Neural crest cell (in vitro differentiated cells): Measurements from ENCODE around the gene MAPK1. TPM values are rescaled to one million over a fixed set of nuclear protein-coding genes. Genes with fewer than 3 reads are reported as not detected.
"Not testable (repeated sequence)": the region's sequence is repeated elsewhere in the genome, so short reads cannot be mapped to it uniquely, and the experiment has no call there.

ENCODE experiments used
- DNase-seq: peaks from one replicate; pipeline ENCODE4 v3.0.0; 2021; ENCODE audit warnings: low read depth, mixed read lengths, low spot score
- H3K27ac Mint-ChIP-seq: one replicate; pipeline ENCODE4 v1.8.0; 2021; ENCODE audit warnings: mild to moderate bottlenecking, mixed read lengths; ENCODE audit not compliant: unreplicated experiment
- H3K27me3 Mint-ChIP-seq: 2 replicates; pipeline ENCODE4 v1.8.0; 2021; ENCODE audit warnings: low read depth, mild to moderate bottlenecking, mixed read lengths
- H3K36me3 Mint-ChIP-seq: 2 replicates; pipeline ENCODE4 v1.8.0; 2021; ENCODE audit warnings: low read depth, mild to moderate bottlenecking, mixed read lengths
- H3K4me1 Mint-ChIP-seq: 2 replicates; pipeline ENCODE4 v1.8.0; 2021; ENCODE audit warnings: mixed read lengths
- H3K4me3 Mint-ChIP-seq: one replicate; pipeline ENCODE4 v1.8.0; 2021; ENCODE audit warnings: mild to moderate bottlenecking, mixed read lengths
- H3K9me3 Mint-ChIP-seq: 2 replicates; pipeline ENCODE4 v1.8.0; 2021; ENCODE audit warnings: mixed read lengths
- total RNA-seq: library from RNA; stranded (reverse); gene quantifications from 2 replicates; pipeline ENCODE4 v1.2.1, GENCODE V29; 2021
- TF ChIP-seq, protein P1 (sequence below): fragments of 200-600 bp; sonication (generic); conservative IDR thresholded peaks from 2 replicates; pipeline ENCODE4 v1.5.0; 2021; ENCODE audit warnings: antibody characterized with exemption, mild to moderate bottlenecking

The MAPK1 gene
- total RNA-seq, 1 donor from 2014 or later, result 118 TPM

DNA sequence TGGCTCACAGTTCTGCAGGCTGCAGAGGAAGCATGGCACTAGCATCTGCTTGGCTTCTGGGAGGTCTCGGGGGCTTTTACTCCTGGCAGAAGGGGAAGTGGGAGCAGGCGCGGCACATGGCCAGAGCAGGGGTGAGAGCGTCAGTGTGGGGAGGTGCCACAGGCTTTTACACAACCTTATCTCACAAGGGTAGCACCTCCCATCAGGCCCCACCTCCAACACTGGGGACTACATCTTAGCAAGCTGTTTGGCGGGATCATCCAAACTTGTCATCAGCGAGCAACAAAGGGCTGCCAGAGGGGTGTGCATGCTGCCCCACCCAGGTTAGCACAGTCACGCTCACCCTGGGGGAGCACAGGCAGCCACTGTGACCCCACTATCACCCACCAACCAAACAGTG lies 112.9 kb downstream of the MAPK1 start:
- H3K27me3 Mint-ChIP-seq, result peaks cover 4% of the 10 kb centered on the region
- H3K4me1 Mint-ChIP-seq, result peaks cover 17% of the 10 kb centered on the region
- peak overlapping the region; percentile 18 for H3K4me3 Mint-ChIP-seq
- DNase-seq, result no peak
- H3K27ac Mint-ChIP-seq, result no peak overlapping the region
- H3K9me3 Mint-ChIP-seq, result no peaks in the 10 kb centered on the region
- TF ChIP-seq, protein P1, sequence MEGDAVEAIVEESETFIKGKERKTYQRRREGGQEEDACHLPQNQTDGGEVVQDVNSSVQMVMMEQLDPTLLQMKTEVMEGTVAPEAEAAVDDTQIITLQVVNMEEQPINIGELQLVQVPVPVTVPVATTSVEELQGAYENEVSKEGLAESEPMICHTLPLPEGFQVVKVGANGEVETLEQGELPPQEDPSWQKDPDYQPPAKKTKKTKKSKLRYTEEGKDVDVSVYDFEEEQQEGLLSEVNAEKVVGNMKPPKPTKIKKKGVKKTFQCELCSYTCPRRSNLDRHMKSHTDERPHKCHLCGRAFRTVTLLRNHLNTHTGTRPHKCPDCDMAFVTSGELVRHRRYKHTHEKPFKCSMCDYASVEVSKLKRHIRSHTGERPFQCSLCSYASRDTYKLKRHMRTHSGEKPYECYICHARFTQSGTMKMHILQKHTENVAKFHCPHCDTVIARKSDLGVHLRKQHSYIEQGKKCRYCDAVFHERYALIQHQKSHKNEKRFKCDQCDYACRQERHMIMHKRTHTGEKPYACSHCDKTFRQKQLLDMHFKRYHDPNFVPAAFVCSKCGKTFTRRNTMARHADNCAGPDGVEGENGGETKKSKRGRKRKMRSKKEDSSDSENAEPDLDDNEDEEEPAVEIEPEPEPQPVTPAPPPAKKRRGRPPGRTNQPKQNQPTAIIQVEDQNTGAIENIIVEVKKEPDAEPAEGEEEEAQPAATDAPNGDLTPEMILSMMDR, result no peak
- peaks cover 6% of the 10 kb centered on the region for H3K36me3 Mint-ChIP-seq

DNA sequence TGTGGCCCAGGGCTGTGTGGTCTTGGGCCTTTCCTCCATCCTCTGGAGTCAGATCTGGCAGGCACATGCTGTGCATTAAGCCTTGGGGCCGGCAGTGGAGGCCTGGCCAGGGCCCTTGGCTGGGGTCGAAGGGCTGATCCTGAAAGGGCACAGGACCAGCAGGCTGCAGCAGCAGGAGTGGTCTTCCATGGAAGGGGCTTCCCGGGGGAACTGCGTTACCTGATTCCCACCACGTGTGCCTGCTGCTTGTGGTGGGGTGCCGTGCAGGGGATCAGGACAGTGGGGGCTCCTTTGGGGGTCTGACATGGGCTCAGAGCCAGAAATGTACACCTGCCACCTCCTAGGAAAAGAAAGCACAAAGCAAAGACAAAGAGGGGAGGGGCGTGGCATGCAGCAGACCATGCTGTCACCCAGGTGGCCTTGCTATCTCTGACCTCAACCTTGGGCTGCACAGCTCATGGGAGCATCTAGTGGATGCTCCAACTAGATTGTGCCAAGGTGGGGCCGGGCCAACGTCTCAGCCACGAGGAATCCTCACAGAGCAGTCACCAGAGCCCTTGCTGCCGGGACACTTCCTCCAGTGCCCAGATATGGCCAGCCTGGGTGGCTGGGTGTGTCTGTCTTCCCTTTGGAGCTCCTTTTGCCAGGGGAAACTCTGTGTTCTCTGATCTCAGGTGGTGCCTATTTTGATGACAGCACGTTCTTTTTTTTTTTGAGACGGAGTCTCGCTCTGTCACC lies 113.9 kb downstream of the MAPK1 start:
- no peak for DNase-seq
- H3K4me1 Mint-ChIP-seq, result peaks cover 20% of the 10 kb centered on the region
- H3K36me3 Mint-ChIP-seq, result peaks cover 4% of the 10 kb centered on the region
- TF ChIP-seq, protein P1, result no peak
- H3K9me3 Mint-ChIP-seq, result no peaks in the 10 kb centered on the region
- H3K4me3 Mint-ChIP-seq, result no peak overlapping the region
- peaks cover 4% of the 10 kb centered on the region for H3K27me3 Mint-ChIP-seq
- no peak overlapping the region for H3K27ac Mint-ChIP-seq

DNA sequence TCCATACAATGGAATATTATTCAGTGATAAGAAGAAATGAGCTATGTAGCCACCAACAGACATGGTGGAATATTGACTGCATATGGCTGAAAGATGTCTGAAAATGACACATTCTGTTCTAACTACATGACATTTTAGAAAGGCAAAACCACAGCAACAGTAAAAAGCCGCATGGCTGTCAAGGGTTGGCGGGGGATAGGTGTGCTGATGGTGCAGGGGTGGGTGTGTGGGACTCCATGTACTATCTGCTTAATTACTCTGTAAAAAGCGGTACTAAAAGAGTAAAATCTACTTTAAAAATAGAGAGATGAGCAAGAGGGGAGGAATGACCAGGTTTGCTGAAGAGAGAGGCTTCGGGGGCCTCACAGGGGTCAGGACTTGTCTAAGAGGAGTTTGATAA lies 115.2 kb downstream of the MAPK1 start:
- H3K4me3 Mint-ChIP-seq, result no peak overlapping the region
- no peak overlapping the region for H3K27ac Mint-ChIP-seq
- peaks cover 4% of the 10 kb centered on the region for H3K27me3 Mint-ChIP-seq
- no peaks in the 10 kb centered on the region for H3K9me3 Mint-ChIP-seq
- no peak for DNase-seq
- no peaks in the 10 kb centered on the region for H3K36me3 Mint-ChIP-seq
- TF ChIP-seq, protein P1, result no peak
- H3K4me1 Mint-ChIP-seq, result peaks cover 22% of the 10 kb centered on the region

DNA sequence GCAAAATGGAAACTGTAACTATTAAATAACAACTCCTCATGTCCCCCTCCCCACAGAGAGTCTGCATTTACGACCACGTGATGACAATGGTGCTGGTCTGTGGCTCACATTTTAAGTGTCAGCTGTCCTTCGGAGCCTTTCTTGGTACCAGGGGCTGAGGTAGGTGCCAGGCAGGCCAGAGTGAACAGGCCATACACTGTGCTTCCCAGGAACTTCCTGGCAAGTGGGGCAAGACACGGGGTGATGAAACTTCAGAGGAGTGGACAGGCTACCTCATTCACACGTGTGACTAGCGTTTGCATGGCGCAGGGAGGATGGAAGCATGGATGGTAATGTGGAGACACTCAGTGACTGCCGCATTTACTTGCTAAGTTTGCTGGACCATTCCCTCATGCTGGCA lies 121.5 kb downstream of the MAPK1 start:
- DNase-seq, result no peak
- Mint-ChIP-seq H3K27ac (no peak overlapping the region), H3K36me3 (no peaks in the 10 kb centered on the region), H3K4me3 (no peak overlapping the region), H3K9me3 (no peaks in the 10 kb centered on the region), H3K4me1 (peaks cover 5% of the 10 kb centered on the region), H3K27me3 (no peaks in the 10 kb centered on the region)
- TF ChIP-seq, protein P1, result no peak

DNA sequence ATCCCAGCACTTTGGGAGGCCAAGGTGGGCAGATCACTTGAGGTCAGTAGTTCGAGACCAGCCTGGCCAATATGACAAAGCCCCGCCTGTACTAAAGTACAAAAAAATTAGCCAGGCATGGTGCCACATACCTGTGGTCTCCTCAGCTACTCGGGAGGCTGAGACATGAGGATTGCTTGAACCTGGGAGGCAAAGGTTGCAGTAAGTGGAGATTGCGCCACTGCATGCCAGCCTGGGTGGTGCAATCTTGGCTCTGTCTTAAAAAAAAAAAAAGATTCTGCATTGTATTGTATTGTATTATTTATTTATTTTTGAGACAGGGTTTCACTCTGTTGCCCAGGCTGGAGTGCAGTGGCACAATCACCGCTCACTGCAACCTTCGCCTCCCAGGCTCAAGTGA lies 122.5 kb downstream of the MAPK1 start:
- H3K36me3 Mint-ChIP-seq, H3K4me3 Mint-ChIP-seq, H3K9me3 Mint-ChIP-seq, H3K27me3 Mint-ChIP-seq, DNase-seq, H3K27ac Mint-ChIP-seq, H3K4me1 Mint-ChIP-seq: not testable (repeated sequence)

DNA sequence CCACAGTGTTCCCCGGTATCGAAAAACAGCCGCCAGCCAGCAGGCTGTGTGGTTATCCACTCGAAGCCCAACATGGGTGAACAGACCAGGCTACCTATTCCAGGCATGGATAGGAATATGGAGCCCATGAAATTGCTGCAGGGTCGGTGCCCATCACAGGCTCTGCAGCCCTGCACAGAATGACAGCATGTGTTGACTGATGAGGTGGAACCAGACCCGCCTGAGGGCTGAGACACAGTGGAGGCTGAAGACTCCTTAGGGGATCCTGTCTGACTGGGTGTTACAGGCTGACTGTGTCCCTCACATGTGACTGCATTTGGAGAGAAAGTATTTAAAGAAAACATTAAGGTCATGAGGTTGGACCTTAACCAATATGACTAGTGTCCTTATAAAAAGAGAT lies 125.7 kb downstream of the MAPK1 start:
- Mint-ChIP-seq H3K27ac (no peak overlapping the region), H3K4me3 (no peak overlapping the region), H3K4me1 (no peaks in the 10 kb centered on the region), H3K27me3 (peaks cover 6% of the 10 kb centered on the region), H3K36me3 (no peaks in the 10 kb centered on the region), H3K9me3 (no peaks in the 10 kb centered on the region)
- DNase-seq, result no peak
- TF ChIP-seq, protein P1, result no peak
